Fibroblast of mammary gland (primary cell): Measurements from ENCODE around the gene SLC5A12.
"Not testable (repeated sequence)": the region's sequence is repeated elsewhere in the genome, so short reads cannot be mapped to it uniquely, and the experiment has no call there.

Experiments used
- DNase-seq: peaks from one replicate; pipeline ENCODE4 v3.0.0-alpha.2; 2010; ENCODE audit warnings: low read depth
- H3K4me3 ChIP-seq: 2 replicates; pipeline ENCODE4 v1.5.1; 2011; ENCODE audit warnings: low read depth, mild to moderate bottlenecking, low read length, moderate library complexity; ENCODE audit not compliant: control insufficient read depth
- TF ChIP-seq, protein P1 (sequence below): conservative IDR thresholded peaks from 2 replicates; pipeline ENCODE4 v1.5.1; 2011; ENCODE audit warnings: low read depth, low read length, inconsistent platforms; ENCODE audit not compliant: control insufficient read depth, insufficient read depth

Gene SLC5A12

DNA sequence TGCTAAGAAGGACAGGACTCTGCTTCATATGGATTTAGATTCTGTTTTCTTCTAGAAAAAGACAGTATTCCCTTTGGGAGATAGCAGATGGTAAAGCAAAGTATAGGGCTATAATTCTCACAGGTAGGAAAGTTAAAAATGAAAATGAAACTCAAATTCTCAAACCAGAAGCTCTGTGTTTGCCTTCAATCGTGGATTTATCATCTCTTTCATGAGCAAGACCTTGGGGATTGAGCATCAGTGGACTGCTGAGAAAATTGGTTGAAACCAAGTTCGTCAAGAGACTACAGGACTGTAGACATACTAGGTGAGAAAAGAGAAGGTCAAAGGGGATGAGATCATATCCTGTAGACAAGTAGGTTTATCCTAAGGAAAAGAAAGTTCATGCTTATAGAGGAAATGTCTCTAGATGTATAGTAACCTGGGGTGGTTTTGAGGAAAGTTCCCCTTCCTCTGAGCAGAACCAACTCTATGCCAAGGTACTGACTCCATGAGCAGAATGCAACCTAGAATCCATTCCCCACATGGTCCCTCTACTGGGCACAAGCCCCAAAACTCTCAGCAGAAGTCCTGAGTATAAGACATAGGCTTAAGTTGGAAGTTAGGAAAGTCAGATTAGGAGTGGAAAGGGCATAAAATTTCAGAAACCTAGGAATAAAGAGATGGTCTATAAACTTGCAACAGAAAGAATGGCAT, 46.5 kb downstream of the SLC5A12 start:
- DNase-seq: no peak
- no peak overlapping the region for H3K4me3 ChIP-seq
- TF ChIP-seq, protein P1, sequence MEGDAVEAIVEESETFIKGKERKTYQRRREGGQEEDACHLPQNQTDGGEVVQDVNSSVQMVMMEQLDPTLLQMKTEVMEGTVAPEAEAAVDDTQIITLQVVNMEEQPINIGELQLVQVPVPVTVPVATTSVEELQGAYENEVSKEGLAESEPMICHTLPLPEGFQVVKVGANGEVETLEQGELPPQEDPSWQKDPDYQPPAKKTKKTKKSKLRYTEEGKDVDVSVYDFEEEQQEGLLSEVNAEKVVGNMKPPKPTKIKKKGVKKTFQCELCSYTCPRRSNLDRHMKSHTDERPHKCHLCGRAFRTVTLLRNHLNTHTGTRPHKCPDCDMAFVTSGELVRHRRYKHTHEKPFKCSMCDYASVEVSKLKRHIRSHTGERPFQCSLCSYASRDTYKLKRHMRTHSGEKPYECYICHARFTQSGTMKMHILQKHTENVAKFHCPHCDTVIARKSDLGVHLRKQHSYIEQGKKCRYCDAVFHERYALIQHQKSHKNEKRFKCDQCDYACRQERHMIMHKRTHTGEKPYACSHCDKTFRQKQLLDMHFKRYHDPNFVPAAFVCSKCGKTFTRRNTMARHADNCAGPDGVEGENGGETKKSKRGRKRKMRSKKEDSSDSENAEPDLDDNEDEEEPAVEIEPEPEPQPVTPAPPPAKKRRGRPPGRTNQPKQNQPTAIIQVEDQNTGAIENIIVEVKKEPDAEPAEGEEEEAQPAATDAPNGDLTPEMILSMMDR: no peak

DNA sequence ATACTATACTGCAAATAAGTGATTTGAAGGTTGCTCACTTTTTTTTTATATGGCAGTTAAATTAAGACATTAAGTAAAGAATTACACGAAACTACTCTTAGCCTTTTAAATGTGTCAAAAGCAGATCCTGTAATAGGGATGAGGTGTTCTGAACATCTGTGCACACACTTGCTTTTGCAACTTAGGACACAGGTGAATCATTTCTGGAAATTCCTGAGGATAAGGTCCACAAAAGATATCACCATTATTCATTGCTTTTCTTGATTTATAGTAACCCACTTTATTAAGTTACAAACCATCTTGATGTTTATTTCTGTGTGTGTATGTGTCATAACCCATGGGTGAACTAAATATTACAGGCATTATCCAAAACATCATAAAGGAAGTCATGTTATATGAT, 55.9 kb downstream of the SLC5A12 start:
- TF ChIP-seq, protein P1: no peak
- H3K4me3 ChIP-seq: no peak overlapping the region
- DNase-seq: no peak

DNA sequence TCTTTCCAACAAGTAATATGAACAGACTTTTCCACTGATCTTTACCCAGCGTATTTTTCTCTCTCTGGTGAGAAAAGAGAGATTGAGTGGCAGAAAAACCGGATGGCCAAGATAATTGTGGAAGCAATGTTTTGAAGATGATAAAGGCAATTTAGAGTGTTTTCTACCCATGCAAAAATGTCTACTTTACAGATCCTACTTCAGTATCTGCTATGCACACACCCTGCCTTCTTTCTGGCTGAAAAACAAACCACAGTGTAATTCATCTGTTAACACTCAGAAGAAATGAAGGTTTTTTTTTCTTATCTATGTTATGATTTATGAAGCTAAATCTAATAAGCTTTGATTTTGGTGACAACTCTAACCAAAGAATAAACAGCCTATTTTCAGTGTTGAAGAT, 56.8 kb downstream of the SLC5A12 start:
- TF ChIP-seq, protein P1: no peak
- H3K4me3 ChIP-seq: no peak overlapping the region
- DNase-seq: no peak

DNA sequence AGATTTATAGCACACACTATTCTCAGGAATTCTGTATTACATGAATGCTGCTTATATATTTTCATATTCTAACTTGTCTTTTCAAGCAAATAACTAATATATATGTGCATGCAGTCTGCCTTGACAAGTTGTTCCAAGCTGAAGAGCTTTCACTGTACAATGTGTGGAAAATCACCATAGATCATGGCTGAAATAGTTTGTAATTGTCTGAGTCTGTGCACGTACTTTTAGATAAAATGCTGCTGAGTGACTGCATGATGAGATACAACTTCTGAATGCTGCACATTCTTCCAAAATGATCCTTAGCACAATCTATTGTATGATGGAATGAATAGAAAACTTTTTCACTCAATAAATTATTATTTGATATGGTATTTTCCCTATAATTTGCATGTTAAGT, 58.9 kb downstream of the SLC5A12 start:
- TF ChIP-seq, protein P1: no peak
- H3K4me3 ChIP-seq: no peak overlapping the region
- no peak for DNase-seq

DNA sequence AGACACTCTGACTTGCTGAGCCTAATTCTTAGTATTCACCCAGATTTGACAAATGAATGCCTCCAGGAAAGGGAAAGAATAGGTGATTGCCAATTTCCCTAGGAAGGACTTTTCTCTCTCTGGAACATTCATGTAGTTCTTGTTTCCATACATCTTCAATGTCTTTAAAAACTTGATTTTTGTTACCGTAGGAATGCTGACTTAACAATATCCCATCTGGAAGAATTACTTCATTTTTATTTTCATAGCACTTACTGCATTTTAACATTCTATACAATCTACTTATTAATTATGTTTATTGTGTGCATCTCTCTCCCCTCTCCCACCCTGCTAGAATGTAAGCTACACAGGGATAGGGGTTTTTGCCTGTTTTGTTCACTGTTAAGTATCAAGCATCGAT, 66.6 kb downstream of the SLC5A12 start:
- DNase-seq: no peak
- TF ChIP-seq, protein P1: no peak
- no peak overlapping the region for H3K4me3 ChIP-seq

DNA sequence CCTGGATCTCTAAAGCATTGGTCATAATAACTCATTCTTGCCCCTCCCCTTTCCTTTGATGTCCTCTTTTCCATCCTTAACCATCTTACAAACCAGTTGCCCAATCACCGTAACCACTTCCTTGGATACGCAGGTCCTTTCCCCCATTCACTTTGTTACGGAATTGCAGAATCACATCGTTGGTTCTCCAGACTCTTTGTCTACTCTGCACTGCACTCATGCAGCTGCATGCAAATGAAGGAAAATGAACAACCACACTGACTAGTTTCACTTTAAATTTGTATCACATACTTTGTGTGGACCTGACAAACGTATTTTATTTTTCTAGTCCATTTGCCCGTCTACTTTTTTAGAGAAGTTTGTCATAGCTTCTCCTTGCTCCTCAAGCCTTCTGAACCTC, 69.9 kb downstream of the SLC5A12 start:
- DNase-seq: no peak
- TF ChIP-seq, protein P1: no peak
- no peak overlapping the region for H3K4me3 ChIP-seq

DNA sequence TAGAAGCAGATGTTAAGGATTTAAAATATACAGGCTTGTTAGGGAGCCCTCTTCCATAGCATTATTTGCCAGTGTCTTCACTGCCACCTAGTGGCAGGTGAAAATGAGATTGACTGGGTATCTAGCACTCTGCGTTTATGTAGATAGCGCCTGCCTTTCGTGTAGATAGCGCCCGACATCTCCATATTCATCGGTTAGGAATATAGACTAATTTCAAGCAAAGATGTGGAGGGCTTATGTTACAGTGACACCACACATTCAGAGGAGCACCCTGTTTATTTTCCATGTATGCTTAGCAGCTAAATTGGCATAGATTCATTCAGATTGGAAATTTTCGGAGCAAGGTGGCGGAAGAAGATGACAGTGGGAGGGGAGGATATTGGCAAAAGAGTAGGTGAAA, 72.0 kb downstream of the SLC5A12 start:
- TF ChIP-seq, protein P1: peak; percentile 84
- no peak overlapping the region for H3K4me3 ChIP-seq
- DNase-seq: peak; percentile 86

DNA sequence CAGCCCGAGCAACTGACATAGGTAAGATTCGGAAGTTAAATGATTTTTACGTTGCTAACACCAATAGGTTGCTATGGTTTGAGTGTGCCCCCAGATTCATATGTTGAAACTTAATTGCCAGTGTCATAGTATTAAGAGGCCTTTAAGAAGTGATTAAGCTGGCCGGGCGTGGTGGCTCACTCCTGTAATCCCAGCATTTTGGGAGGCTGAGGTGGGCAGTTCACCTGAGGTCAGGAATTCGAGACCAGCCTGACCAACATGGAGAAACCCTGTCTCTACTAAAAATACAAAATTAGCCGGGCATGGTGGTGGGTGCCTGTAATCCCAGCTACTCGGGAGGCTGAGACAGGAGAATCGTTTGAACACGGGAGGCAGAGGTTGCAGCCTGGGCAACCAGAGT, 78.5 kb downstream of the SLC5A12 start:
- not testable (repeated sequence) for DNase-seq, H3K4me3 ChIP-seq
